ENCODE measurements around the gene HBS1L.

Gene HBS1L

GRCh38 chr6:135033238-135033637 lies 21.4 kb downstream of the HBS1L start:
- DNase-seq, result no peak

- DNase-seq, result peak; percentile 25
These were observed 24.0 kb downstream of the HBS1L start for GRCh38 chr6:135030532-135031178.

GRCh38 chr6:135030056-135030473 lies 24.6 kb downstream of the HBS1L start:
- DNase-seq, result no peak

- no peak for DNase-seq
These were observed 28.8 kb downstream of the HBS1L start for GRCh38 chr6:135025775-135026174.

GRCh38 chr6:135025175-135025574 lies 29.4 kb downstream of the HBS1L start:
- DNase-seq, result no peak

GRCh38 chr6:135022050-135022697 lies 32.4 kb downstream of the HBS1L start:
- DNase-seq, result no peak

- no peak for DNase-seq
These were observed 33.1 kb downstream of the HBS1L start for GRCh38 chr6:135021310-135022049.

- no peak for DNase-seq
These were observed 35.7 kb downstream of the HBS1L start for GRCh38 chr6:135018941-135019340.

- DNase-seq, result no peak
These were observed 36.6 kb downstream of the HBS1L start for GRCh38 chr6:135018052-135018451.

GRCh38 chr6:135014353-135014832 lies 40.2 kb downstream of the HBS1L start:
- no peak for DNase-seq

GRCh38 chr6:135013211-135013610 lies 41.4 kb downstream of the HBS1L start:
- no peak for DNase-seq

- no peak for DNase-seq
These were observed 41.9 kb downstream of the HBS1L start for GRCh38 chr6:135012764-135013163.

GRCh38 chr6:135012349-135012748 lies 42.3 kb downstream of the HBS1L start:
- no peak for DNase-seq

GRCh38 chr6:135008941-135009290 lies 45.7 kb downstream of the HBS1L start:
- DNase-seq, result no peak

- no peak for DNase-seq
These were observed 46.3 kb downstream of the HBS1L start for GRCh38 chr6:135008072-135008940.

GRCh38 chr6:135006386-135006914 lies 48.2 kb downstream of the HBS1L start:
- DNase-seq, result no peak

- no peak for DNase-seq
These were observed 50.2 kb downstream of the HBS1L start for GRCh38 chr6:135004399-135004798.

GRCh38 chr6:135002974-135003703 lies 51.5 kb downstream of the HBS1L start:
- DNase-seq, result no peak

GRCh38 chr6:135002229-135002844 lies 52.3 kb downstream of the HBS1L start:
- DNase-seq, result no peak

- DNase-seq, result no peak
These were observed 55.5 kb downstream of the HBS1L start for GRCh38 chr6:134999107-134999506.

Measured in activated naive CD4-positive, alpha-beta T cell treated with anti-CD3 and anti-CD28 coated beads, Interleukin-2, amount 50 U/mL, for 16 hours (primary cell).